TTC549 (cell line): ENCODE results near the gene BRK1.
A peak's percentile ranks its signal among the peaks of the same experiment; 100 is the strongest.
"Not testable (repeated sequence)": the region's sequence is repeated elsewhere in the genome, so short reads cannot be mapped to it uniquely, and the experiment has no call there.

Experiments used
- FAIRE-seq: peaks from 2 replicates; lab custom pipeline; 2012; peaks lifted over from hg19 to GRCh38; lab: Jason Lieb, UNC

The BRK1 gene

DNA sequence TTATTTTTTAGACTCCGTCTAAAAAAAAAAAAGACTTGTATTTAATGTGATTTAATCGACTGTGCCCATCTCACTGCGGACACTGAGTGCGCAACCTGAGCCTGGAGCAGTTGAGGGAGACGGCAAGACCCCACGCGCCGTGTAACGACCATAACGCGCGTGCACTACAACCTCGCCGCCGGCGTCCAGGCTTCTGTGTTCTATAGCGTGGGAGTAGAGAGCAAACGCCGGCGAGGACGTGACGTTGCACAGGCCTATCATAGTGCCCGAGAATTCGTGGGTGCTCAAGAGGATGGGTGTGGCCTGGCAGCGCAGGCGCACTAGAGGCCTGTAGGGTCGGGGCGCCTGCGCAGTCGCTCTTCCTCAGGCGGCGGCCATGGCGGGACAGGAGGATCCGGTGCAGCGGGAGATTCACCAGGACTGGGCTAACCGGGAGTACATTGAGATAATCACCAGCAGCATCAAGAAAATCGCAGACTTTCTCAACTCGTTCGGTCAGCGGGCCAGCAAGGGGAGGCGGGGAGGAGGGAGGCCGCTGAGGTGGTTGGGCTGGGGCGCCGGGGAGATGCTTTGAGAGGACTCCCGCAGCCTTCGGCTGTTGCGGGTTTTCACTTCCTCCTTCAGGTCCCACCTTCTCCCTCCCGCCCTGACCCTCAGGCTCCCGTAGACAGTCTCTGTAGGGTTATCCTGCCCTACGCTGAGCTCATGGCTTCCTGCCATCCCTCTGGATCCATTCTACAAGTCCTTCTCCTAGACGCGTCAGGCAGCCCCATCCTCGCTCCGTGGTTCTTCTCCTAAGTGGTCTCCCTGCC lies at the start of gene BRK1:
BRK1 (plus strand) TSS at position 350 of the 812 bp plus-strand sequence; CDS start at position 377, 27 bp downstream.
- FAIRE-seq = peak; percentile 93

DNA sequence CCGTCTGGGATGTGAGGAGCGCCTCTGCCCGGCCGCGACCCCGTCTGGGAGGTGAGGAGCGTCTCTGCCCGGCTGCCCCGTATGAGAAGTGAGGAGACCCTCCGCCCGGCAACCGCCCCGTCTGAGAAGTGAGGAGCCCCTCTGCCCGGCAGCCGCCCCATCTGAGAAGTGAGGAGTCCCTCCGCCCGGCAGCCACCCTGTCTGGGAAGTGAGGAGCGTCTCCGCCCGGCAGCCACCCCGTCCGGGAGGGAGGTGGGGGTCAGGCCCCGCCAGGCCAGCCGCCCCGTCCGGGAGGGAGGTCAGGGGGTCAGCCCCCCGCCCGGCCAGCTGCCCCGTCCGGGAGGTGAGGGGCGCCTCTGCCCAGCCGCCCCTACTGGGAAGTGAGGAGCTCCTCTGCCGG lies 45.4 kb upstream of the BRK1 start:
- FAIRE-seq = not testable (repeated sequence)

DNA sequence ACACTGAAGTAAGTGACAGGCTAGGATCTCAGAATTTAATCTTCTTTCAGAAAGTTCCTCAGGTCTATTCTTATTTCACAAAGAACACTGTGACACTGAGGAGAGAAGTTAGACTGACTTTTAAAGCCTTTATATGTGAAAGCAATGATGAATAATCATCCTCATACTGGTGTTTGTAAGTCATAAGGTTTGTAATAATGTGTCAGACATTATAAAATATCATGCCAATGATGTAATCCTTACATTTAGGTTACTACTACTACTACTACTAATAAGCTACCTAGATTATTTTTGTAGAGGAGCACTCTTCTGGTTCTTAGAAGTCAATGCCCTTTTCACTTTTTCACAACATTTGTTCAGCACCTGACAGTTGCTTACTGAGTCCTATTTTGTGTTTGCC lies 40.8 kb upstream of the BRK1 start:
- no peak for FAIRE-seq

DNA sequence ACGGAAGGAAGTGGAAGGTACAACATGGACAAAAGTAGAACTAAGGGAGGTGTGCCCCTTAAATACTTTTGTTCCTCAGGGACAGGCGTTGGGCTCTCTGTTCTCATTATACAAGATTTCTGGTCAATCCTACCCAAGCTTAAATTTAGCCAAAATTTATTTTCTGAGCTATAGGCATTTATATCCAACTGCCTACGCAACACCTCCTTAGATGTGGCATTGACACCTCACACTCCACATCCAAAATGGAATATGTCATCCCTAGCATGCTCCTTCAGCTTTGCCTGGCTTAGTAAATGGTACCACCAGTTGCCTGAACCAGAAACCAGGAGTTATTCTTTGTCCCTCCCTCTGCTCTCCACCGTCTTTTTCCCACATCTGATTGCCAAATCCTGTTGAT lies 33.6 kb upstream of the BRK1 start:
- no peak for FAIRE-seq

DNA sequence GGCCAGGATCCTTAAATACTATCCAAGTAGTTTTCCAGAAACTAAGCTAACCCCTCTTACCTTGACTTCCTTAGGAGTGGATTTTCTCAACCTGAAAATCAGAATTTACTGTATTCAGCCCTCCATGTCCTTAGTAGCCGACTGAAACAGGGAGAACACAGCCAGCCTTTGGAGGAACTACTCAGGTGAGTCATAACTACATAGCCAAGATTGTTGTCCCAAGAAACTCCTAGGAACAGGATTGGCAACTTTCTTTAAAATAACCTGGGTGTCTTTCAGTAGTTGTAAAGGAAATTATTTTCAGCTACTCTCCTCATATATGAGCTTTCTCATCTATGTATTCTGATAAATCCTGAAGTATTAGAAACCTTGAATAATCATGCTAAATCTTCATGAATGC lies 29.7 kb upstream of the BRK1 start:
- no peak for FAIRE-seq

DNA sequence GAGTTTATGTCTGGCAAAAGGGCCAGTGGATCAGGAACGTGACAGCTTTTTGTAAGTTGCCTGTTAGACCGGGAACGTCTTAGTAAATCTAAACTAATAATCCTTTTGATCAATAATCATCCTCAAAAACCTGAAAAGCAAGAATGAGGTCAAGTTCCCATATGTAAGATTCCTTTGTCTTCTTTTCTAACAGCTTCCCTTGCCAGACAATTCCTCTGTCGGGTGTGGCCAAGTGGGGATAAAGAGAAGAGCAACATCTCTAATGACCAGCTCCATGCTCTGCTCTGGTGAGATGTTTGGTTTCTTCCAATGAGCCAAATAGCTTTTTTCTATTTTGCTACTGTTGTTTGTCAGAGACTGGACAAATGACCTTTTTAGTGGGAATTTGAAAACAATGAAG lies 27.2 kb upstream of the BRK1 start:
- FAIRE-seq = no peak

DNA sequence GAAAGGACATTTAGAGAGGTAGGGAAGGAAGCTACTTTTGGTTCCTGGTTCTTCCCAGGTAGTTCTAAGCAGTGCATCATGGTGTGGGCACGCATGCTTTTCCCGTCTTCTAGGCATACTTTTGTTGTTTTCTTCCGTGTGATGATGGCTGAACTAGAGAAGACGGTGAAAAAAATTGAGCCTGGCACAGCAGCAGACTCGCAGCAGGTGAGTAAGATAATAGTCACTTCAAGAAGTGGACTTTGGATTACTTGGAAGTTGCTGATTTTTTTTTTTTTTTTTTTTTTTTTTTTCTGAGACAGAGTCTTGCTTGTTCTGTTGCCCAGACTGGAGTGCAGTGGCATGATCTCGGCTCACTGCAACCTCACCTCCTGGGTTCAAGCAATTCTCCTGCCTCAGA lies 25.3 kb upstream of the BRK1 start:
- FAIRE-seq = no peak

DNA sequence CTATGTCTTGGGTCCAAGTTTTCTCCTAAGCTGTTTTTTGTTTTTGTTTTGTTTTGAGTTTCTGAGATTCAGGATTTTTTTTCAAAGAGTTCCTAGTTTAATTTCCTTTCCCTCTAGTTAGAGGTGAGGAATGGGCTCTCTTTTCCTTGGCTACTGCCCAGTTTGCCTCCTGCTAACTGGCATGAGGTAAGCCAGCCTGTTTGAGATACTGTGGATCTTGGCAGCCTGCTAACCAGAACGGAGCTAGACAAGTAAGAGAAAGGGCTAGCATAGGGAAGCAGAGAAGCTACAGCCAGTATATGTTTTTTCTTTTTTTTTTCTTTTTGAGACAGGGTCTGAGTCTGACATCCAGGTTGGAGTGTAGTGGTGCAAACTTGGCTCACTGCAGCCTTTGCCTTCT lies 24.7 kb upstream of the BRK1 start:
- not testable (repeated sequence) for FAIRE-seq

DNA sequence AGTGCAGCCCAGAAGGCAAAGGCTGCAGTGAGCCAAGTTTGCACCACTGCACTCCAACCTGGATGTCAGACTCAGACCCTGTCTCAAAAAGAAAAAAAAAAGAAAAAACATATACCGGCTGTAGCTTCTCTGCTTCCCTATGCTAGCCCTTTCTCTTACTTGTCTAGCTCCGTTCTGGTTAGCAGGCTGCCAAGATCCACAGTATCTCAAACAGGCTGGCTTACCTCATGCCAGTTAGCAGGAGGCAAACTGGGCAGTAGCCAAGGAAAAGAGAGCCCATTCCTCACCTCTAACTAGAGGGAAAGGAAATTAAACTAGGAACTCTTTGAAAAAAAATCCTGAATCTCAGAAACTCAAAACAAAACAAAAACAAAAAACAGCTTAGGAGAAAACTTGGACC lies 24.1 kb upstream of the BRK1 start:
- FAIRE-seq = not testable (repeated sequence)

DNA sequence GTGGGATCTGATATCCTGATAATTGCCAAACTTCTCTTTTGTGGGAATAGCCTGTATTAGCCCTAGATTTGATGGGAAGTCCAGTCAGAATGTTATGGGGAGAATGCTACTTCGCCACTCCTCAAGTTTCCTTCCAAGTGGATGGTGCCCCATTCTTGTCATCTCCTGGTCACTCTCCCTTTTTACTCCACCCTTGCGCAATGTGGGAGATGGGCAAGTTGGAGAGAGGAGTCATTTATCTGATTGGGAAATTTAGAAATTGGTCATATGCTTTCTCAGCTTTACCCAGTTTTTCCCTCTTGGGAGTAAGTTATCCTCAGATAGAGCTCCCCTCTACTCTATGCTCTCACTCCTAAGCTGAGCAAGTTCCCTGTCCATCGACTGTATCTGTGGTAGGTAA lies 21.8 kb upstream of the BRK1 start:
- FAIRE-seq = no peak

DNA sequence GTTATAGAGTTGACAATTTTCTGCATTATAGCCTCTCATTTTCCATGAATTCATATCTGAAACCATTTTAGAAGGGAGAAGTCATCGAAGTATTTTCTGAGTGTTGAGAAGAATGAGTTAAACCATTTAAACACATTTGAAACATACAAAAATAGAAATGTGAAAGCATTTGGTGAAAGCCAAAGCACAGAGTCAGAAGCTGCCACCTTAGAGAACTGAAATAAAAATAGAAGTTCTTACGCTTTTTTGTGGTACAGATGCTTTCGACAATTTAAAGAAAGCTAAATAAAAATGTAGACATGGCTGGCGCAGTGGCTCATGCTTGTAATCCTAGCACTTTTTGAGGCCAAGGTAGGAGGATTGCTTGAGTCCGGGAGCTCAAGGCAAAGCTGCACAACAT lies 16.4 kb upstream of the BRK1 start:
- FAIRE-seq = no peak

DNA sequence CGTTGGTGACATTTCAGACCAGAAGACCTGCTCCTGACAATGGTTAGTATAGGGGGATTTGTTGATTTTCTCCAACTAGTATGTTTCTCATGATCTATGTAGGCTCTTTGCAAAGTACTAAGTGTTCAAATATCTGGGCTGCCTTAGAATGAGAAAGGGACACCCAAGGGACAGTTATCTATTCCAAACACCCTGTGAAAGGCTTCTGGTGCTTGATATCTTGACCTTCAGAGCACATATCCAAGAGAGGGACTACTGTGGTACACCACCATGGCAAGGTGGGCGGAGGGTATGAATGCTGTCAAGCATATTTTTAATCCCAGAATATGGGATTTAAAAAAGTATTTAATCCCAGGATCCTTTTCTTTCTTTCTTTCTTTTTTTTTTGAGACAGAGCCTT lies 8.6 kb upstream of the BRK1 start:
- no peak for FAIRE-seq

DNA sequence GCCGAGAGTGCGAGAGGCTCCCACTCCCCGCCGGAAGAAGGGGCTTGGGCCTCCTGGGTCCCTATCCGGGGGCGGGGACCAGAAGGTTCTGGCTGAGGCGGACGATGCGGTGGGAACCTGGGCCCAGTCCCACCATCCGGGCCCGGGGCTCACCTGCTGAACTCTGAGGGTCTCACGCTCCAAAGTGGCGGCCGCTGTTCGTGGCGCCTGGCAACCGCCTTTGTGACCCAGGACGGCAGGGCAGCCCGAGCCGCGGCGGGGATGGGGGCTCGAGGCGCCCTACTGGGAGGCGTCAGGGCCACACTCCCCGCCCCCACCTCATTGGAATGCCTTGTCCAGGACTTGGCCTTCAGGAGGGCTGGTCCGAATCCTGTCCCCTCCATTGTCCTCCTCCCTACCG lies 7.4 kb upstream of the BRK1 start, which contains the start of gene FANCD2OS:
FANCD2OS (minus strand) TSS at position 165 of the 400 bp plus-strand sequence. CDS start 3,481 bp downstream, outside the sequence.
- no peak for FAIRE-seq

DNA sequence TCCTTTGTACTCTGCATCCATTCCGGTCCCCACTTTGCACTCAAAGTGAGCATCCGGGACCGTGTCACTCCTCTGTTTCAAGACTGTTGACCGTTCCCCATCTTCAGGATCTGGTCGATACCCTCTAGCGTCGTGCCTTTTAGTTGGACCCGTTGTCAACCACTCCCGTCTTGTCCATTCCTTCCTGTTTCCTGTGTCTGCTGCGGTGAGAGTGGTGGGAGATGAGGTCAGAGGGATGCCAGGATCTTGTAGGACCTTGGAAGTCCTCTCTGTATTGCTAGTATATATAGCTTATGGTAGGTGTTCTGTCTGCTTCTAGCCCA lies 624 bp downstream of the BRK1 start:
- FAIRE-seq = no peak

DNA sequence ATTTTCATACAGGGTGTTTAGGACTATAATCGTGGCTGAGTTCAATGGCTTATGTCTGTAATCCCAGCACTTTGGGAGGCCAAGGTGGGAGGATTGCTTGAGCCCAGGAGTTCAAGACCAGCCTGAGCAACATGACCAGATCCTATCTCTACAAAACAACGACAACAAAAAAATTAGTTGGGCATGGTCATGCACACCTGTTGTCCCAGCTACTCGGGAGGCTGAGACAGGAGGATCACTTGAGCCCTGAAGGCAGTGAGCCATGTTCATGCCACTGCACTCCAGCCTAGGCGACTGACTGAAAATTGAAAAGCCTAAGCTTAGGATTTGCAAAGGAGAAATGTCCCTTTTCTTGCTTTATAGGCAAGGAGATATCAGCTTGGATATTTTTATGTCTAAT lies 1.5 kb downstream of the BRK1 start:
- no peak for FAIRE-seq

DNA sequence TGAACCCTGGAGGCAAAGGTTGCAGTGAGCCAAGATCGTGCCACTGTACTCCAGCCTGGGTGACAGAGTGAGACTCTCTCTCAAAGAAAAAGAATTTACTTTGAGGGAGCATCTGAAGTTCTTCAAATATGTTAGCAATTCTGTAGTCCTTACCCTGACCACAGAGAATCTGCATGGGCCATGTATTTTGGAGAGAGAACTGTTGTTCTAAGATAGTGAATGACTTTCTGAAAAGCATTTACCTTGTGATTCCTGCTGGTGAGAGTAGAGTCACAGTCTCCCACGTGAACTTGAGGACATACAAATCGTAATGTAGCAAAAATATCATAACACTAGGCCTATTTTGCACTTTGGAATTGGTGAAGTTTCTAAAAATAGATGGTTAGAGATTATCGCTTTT lies 3.9 kb downstream of the BRK1 start:
- FAIRE-seq = no peak

DNA sequence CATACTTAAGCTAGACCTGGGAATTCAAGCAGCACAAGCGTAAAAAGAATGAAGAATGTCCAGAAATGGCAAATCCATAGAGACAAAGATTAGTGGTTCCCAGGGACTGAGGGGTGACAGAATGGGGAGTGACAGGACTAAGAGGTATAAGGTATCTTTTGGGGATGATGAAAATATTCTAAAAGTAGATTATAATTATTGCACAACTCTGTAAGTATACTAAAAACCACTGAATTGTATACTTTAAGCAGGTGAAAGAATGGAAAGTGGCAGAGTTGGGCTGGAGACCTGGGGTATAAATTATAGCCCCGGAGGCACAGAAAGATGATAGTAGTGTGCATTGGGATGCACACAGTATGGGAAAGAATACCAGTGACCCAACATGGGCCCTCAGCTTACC lies 5.6 kb downstream of the BRK1 start:
- FAIRE-seq = no peak

DNA sequence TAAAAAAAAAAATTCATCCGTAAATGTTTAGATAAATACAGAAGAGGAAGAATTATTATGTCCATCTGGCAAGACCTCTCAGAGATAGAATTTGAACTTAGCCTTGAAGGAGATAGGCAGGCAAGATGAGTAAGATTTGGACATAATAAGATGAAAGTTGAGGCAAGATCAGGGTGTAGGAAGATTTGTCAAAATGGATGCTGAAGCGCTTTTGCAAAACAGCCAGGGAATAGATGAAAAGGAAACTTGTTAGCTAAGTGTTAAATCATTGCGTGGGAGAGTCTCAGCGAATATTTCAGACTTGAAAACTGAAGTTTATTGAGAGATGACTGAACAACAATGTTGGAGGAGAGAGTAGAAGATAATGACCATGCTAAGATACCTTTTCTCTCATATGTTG lies 7.2 kb downstream of the BRK1 start:
- FAIRE-seq = no peak

DNA sequence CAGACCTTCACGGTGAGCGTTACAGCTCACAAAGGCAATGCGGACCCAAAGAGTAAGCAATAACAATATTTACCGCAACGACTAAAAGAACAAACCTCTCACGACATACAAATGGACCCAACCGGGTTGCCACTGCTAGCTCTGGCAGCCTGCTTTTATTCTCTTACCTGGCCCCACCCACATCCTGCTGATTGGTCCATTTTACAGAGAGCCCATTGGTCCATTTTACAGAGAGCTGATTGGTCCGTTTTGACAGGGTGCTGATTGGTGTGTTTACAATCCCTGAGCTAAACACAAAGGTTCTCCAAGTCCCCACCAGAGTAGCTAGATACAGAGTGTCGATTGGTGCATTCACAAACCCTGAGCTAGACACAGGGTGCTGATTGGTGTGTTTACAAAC lies 20.4 kb downstream of the BRK1 start:
- FAIRE-seq = not testable (repeated sequence)

DNA sequence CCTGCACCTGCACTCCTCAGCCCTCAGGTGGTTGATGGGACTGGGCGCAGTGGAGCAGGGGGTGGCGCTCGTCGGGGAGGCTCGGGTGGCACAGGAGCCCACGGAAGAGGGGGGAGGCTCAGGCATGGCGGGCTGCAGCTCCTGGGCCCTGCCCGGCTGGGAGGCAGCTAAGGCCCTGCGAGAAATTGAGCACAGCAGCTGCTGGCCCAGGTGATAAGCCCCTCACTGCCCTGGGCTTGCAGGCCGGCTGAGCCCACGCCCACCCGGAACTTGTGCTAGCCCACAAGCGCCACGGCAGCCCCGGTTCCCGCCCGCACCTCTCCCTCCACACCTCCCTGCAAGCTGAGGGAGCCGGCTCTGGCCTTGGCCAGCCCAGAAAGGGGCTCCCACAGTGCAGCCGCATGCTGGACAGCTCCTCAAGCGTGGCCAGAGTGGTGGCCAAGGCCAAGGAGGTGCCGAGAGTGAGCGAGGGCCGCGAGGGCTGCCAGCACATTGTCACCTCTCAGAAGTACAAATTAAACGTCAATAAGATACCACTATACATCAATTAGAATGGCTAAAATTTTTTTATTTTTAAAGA lies 21.0 kb downstream of the BRK1 start:
- no peak for FAIRE-seq

DNA sequence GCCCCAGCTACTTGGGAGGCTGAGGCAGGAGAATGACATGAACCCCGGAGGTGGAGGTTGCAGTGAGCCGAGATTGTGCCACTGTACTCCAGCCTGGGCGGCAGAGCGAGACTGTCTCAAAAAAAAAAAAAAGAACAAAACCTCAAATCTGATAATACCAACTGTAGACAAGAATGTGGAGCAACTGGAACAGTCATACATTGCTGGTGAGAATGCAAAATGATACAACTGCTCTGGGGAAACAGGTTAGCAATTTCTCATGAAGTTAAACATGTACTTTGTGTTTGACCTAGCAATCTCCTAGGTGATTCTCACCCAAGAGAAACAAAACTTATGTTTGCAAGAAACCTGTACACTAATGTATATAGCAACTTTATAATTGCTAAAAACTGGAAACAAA lies 21.7 kb downstream of the BRK1 start:
- FAIRE-seq = no peak

DNA sequence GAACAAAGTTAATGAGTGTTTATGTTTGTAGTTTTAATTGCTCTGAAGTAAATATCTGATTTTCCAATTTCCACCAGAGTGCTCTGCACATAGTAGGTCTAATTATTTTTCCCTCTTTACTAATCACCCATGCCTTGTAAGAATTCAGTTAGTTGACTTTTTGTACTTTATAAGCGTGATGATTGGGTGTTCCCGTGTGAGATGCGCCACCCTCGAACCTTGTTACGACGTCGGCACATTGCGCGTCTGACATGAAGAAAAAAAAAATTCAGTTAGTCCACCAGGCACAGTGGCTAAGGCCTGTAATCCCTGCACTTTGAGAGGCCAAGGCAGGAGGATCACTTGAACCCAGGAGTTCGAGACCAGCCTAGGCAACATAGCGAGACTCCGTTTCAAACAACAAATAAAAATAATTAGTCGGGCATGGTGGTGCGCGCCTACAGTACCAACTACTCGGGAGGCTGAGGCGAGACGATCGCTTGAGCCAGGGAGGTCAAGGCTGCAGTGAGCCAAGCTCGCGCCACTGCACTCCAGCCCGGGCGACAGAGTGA lies 25.6 kb downstream of the BRK1 start:
- no peak for FAIRE-seq

DNA sequence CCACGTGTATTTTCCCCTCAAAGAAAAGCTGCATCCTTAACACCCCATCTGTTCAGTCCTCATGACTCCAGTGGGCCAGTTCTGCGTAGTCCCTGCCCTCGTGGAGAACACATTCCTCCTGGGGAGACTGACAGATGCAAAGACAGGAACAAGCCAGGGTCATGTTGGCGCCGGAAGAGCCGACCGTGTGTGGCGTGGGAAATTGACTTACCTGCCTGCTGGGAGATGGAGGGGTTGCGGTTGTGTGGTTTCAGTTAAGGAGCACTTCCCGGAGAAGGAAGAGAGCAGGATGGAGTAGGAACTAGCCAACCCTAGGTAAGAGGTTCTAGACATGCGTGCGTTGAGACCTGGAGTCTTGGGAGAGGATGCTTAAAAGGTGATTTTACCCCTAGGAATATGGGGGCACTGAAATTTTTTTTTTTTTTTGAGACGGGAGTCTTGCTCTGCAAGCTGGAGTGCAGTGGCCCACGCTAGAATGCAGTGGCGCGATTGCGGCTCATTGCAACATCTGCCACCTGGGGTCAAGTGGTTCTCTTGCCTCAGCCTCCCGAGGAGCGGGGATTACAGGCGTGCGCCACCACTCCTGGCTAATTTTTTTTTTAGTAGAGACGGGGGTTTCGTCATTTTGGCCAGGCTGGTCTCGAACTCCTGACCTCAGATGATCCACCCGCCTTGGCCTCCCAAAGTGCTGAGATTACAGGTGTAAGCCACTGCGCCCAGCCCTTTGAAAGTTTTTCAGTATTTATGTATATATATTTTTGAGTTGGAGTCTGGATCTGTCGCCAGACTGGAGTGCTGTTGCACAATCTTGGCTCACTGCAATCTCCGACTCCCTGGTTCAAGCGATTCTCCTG lies 27.5 kb downstream of the BRK1 start:
- FAIRE-seq = no peak
